Measurements from ENCODE around the gene RNASE4.

Gene RNASE4

GRCh38 chr14:20706657-20707355 is 22.4 kb downstream of the RNASE4 start:
- TF ChIP-seq CTCF (conservative IDR thresholded peaks at IDR 0.05) (no peak), ZFX (IDR thresholded peaks at IDR 0.05) (no peak)
- no peak overlapping the region for H3K27ac ChIP-seq

DNA sequence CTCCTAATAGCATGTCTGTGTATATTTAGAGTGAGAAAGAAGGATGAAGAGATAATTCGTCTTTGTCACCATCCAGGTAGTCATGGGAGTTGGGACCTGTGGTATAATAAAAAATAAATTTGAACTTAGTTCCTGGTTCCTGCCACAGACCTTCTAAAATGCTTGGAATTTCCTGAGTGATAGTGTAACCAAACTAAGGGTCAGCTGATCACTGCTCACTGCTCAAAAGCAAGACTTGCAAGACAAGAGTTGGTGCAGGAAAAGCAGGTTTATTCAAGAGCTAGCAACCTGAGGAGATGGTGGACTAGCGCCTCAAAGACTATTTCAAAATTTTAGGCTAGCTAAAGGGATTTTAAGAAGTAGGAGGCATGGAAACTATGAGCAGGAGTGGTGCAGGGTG is 23.3 kb downstream of the RNASE4 start:
- TF ChIP-seq ZFX (IDR thresholded peaks at IDR 0.05), result no peak
- TF ChIP-seq CTCF (conservative IDR thresholded peaks at IDR 0.05), result no peak
- no peak overlapping the region for H3K27ac ChIP-seq

GRCh38 chr14:20711261-20711660 is 26.9 kb downstream of the RNASE4 start:
- H3K27ac ChIP-seq, result no peak overlapping the region
- TF ChIP-seq ZFX (IDR thresholded peaks at IDR 0.05) (no peak), CTCF (conservative IDR thresholded peaks at IDR 0.05) (no peak)

- H3K27ac ChIP-seq, result no peak overlapping the region
- TF ChIP-seq ZFX (IDR thresholded peaks at IDR 0.05), result no peak
- no peak for TF ChIP-seq CTCF (conservative IDR thresholded peaks at IDR 0.05)
These were observed 27.3 kb downstream of the RNASE4 start for GRCh38 chr14:20711685-20712084.

DNA sequence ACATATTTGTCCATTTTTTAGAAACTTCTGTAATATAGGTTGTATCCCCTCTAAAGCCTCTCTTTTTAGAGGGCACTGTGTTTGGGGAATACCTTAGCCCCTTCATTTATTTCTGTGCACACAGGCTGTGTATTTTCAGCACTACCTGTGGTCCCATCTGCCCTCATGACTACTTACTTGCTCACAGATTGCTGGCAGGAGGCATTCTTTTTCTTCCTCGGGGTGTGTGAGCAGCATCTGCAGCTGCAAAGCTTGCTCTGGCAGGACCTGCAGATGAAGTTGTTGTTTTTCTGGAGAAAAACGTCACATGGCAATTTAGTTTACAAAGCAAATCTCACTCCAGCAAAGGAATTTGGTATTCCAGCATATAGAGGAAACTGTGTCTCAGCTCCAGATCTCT is 28.5 kb downstream of the RNASE4 start:
- TF ChIP-seq ZFX (IDR thresholded peaks at IDR 0.05), result no peak
- TF ChIP-seq CTCF (conservative IDR thresholded peaks at IDR 0.05), result no peak
- H3K27ac ChIP-seq, result no peak overlapping the region

GRCh38 chr14:20714593-20715250 is 30.4 kb downstream of the RNASE4 start:
- H3K27ac ChIP-seq, result peak overlapping the region; percentile 52
- TF ChIP-seq ZFX (IDR thresholded peaks at IDR 0.05), result no peak
- no peak for TF ChIP-seq CTCF (conservative IDR thresholded peaks at IDR 0.05)

DNA sequence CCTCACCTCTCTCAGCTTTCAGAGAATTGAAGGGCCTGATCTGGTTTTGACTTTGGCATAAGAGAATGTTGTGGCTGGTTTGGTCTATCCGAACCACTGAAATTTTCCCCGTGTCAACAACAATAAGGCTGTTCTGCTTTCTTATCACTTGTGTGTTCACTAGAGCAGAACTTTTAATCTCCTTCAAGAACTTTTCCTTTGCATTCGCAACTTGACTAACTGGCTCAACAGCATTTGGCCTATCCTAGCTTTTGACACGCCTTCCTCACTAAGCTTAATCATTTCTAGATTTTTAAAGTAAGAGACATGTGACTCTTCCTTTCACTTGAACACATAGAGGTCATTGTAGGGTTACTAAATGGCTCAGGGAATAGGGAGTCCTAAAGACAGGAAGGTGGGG is 35.4 kb downstream of the RNASE4 start:
- TF ChIP-seq ZFX (IDR thresholded peaks at IDR 0.05) (no peak), CTCF (conservative IDR thresholded peaks at IDR 0.05) (no peak)
- H3K27ac ChIP-seq, result peak overlapping the region; percentile 15; the same call in 1 of the 2 replicates
